Neural crest cell (in vitro differentiated cells): ENCODE data around the gene KLHL22. TPM values are rescaled to one million over a fixed set of nuclear protein-coding genes. Genes with fewer than 3 reads are reported as not detected.

ENCODE experiments used
- DNase-seq: peaks from one replicate; pipeline ENCODE4 v3.0.0; 2021; ENCODE audit warnings: low read depth, mixed read lengths, low spot score
- H3K27ac Mint-ChIP-seq: one replicate; pipeline ENCODE4 v1.8.0; 2021; ENCODE audit warnings: mild to moderate bottlenecking, mixed read lengths; ENCODE audit not compliant: unreplicated experiment
- H3K27me3 Mint-ChIP-seq: 2 replicates; pipeline ENCODE4 v1.8.0; 2021; ENCODE audit warnings: low read depth, mild to moderate bottlenecking, mixed read lengths
- H3K36me3 Mint-ChIP-seq: 2 replicates; pipeline ENCODE4 v1.8.0; 2021; ENCODE audit warnings: low read depth, mild to moderate bottlenecking, mixed read lengths
- H3K4me1 Mint-ChIP-seq: 2 replicates; pipeline ENCODE4 v1.8.0; 2021; ENCODE audit warnings: mixed read lengths
- H3K4me3 Mint-ChIP-seq: one replicate; pipeline ENCODE4 v1.8.0; 2021; ENCODE audit warnings: mild to moderate bottlenecking, mixed read lengths
- H3K9me3 Mint-ChIP-seq: 2 replicates; pipeline ENCODE4 v1.8.0; 2021; ENCODE audit warnings: mixed read lengths
- total RNA-seq: library from RNA; stranded (reverse); gene quantifications from 2 replicates; pipeline ENCODE4 v1.2.1, GENCODE V29; 2021
- TF ChIP-seq, protein P1 (sequence below): fragments of 200-600 bp; sonication (generic); conservative IDR thresholded peaks from 2 replicates; pipeline ENCODE4 v1.5.0; 2021; ENCODE audit warnings: antibody characterized with exemption, mild to moderate bottlenecking

Gene KLHL22
- total RNA-seq, 1 donor from 2014 or later, result 48.9 TPM

DNA sequence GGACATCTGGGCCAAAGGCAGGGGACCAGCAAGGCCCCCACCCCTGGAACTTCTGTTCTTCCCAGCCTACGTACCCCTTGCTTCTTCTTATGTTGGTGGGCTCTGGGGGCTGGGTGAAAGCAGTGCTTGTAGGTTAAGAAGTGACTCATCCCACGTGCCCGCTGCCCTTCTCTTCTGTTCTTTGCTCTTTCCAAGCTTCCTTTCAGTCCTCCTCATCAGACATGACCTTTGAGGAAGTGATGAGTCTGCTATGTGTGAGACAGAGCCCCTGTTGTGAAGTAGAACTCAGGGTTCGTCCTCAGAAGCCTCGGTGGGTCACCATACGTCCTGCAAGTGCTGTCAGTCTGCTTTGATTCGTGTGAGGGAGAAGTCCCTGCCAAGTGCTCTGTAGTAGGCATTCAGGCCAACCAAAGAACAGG, 24.5 kb upstream of the KLHL22 start:
- H3K27me3 Mint-ChIP-seq, result no peaks in the 10 kb centered on the region
- peaks cover 51% of the 10 kb centered on the region for H3K4me1 Mint-ChIP-seq
- TF ChIP-seq, protein P1, sequence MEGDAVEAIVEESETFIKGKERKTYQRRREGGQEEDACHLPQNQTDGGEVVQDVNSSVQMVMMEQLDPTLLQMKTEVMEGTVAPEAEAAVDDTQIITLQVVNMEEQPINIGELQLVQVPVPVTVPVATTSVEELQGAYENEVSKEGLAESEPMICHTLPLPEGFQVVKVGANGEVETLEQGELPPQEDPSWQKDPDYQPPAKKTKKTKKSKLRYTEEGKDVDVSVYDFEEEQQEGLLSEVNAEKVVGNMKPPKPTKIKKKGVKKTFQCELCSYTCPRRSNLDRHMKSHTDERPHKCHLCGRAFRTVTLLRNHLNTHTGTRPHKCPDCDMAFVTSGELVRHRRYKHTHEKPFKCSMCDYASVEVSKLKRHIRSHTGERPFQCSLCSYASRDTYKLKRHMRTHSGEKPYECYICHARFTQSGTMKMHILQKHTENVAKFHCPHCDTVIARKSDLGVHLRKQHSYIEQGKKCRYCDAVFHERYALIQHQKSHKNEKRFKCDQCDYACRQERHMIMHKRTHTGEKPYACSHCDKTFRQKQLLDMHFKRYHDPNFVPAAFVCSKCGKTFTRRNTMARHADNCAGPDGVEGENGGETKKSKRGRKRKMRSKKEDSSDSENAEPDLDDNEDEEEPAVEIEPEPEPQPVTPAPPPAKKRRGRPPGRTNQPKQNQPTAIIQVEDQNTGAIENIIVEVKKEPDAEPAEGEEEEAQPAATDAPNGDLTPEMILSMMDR, result no peak
- H3K4me3 Mint-ChIP-seq, result peak overlapping the region; percentile 27
- H3K27ac Mint-ChIP-seq, result peak overlapping the region; percentile 91
- no peaks in the 10 kb centered on the region for H3K9me3 Mint-ChIP-seq
- DNase-seq, result no peak
- H3K36me3 Mint-ChIP-seq, result no peaks in the 10 kb centered on the region

DNA sequence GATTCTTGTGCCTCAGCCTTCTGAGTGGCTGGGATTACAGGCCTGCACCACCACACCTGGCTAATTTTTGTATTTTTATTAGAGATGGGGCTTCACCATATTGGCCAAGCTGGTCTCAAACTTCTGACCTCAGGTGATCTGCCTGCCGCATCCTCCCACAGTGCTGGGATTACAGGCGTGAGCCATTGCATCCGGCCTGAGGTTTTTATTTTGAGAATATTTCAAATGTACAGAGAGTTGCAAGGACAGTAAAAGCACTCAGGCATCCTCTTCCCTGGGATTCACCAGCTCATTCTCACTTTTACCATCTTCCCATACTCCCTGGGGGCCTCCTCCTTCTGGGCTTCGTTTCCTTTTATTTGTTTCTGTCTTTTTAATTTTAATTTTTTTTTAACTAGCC, 24.0 kb upstream of the KLHL22 start:
- Mint-ChIP-seq H3K9me3 (no peaks in the 10 kb centered on the region), H3K27ac (peak overlapping the region; percentile 91), H3K27me3 (no peaks in the 10 kb centered on the region), H3K4me1 (peaks cover 51% of the 10 kb centered on the region), H3K4me3 (peak overlapping the region; percentile 27), H3K36me3 (no peaks in the 10 kb centered on the region)
- DNase-seq, result no peak
- TF ChIP-seq, protein P1, result no peak

DNA sequence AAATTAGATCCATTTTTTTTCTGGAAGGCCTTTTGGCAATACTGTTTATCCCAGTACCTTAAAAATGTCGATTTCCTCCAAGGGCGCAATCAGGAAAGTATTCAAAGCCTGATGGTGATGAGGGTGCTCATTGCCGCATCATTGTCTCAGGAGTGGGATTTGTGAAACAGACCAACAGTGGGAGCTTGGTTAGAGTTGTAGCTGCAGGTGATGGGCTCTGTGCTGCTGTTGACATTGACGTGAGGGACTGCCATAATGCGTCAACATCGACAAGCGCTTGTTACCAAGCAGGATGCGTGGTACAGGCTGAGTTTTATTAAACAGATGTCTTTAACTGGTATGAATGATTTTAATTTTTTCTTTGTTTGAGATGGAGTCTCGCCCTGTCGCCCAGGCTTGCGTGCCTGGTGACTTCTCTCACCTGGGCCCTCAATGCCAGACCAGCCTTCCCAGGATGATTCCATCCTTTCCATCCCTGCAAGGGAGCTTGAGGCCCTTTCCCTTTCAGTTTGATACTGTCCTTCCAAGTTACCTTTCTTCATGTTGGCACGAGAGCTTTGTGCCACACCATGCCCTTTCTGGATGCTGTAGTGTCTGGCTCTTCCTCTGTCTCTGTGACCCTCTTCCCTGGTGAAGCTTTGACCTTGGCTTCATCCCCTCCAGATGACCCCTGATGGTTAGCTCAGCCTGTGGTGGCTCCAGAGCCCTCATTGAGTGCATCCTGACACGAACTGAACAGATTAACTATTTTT, 22.4 kb upstream of the KLHL22 start:
- Mint-ChIP-seq H3K4me3 (peak overlapping the region; percentile 20), H3K27me3 (no peaks in the 10 kb centered on the region), H3K36me3 (no peaks in the 10 kb centered on the region), H3K4me1 (peaks cover 39% of the 10 kb centered on the region), H3K27ac (peak overlapping the region; percentile 4), H3K9me3 (no peaks in the 10 kb centered on the region)
- TF ChIP-seq, protein P1, result no peak
- no peak for DNase-seq

- H3K27ac Mint-ChIP-seq, result peak overlapping the region; percentile 78
- no peaks in the 10 kb centered on the region for H3K27me3 Mint-ChIP-seq
- H3K36me3 Mint-ChIP-seq, result no peaks in the 10 kb centered on the region
- no peak for DNase-seq
- peaks cover 36% of the 10 kb centered on the region for H3K4me1 Mint-ChIP-seq
- TF ChIP-seq, protein P1, result no peak
- H3K9me3 Mint-ChIP-seq, result no peaks in the 10 kb centered on the region
- no peak overlapping the region for H3K4me3 Mint-ChIP-seq
Observed at GRCh38 chr22:20517422-20517821, 21.8 kb upstream of the KLHL22 start.

GRCh38 chr22:20516399-20516798, 20.8 kb upstream of the KLHL22 start:
- Mint-ChIP-seq H3K27ac (no peak overlapping the region), H3K9me3 (no peaks in the 10 kb centered on the region), H3K4me1 (peaks cover 42% of the 10 kb centered on the region), H3K36me3 (no peaks in the 10 kb centered on the region), H3K4me3 (no peak overlapping the region), H3K27me3 (no peaks in the 10 kb centered on the region)
- no peak for DNase-seq
- TF ChIP-seq, protein P1, result no peak
